Left lung (tissue), 10 donors: Measurements from ENCODE around the gene ATPAF1. TPM values are rescaled to one million over a fixed set of nuclear protein-coding genes. Genes with fewer than 3 reads are reported as not detected.

Source experiments
- ATAC-seq: fragments of 200-7000 bp; cut with Tn5 transposase; one replicate; pipeline ENCODE4 v1.9.1; 2020; ENCODE audit warnings: moderate library complexity
- DNase-seq, 4 donors: peaks; one replicate each; pipeline ENCODE4 v3.0.0-alpha.2; 2013 to 2020
- H3K27ac ChIP-seq, 2 donors: fragments of 200-600 bp; sonication (generic) in 1 of 2; one replicate each; pipeline versions ENCODE4 v1.5.0 to v1.8.0; 2020 to 2021
- H3K27me3 ChIP-seq, 2 donors: fragments of 200-600 bp; sonication (generic) in 1 of 2; one replicate each; pipeline versions ENCODE4 v1.5.0 to v1.8.0; 2020 to 2021
- H3K36me3 ChIP-seq, 2 donors: fragments of 200-600 bp; sonication (generic) in 1 of 2; one replicate each; pipeline versions ENCODE4 v1.5.0 to v1.8.0; 2020 to 2021
- H3K4me1 ChIP-seq, 2 donors: fragments of 200-600 bp; one replicate each; pipeline ENCODE4 v1.8.0; 2021
- H3K4me3 ChIP-seq, 2 donors: fragments of 200-600 bp; sonication (generic) in 1 of 2; one replicate each; pipeline versions ENCODE4 v1.5.0 to v1.8.0; 2020 to 2021; ENCODE audit warnings: mild to moderate bottlenecking in 1 of 2
- H3K9me3 ChIP-seq, 2 donors: fragments of 200-600 bp; sonication (generic) in 1 of 2; one replicate each; pipeline versions ENCODE4 v1.5.0 to v1.8.0; 2020 to 2021
- CTCF ChIP-seq, 2 donors: fragments of 200-600 bp; sonication (generic) in 1 of 2; IDR thresholded peaks; one replicate each; pipeline versions ENCODE4 v1.5.0 to v1.8.0; 2021; ENCODE audit warnings: antibody characterized with exemption in 2 of 2
- intact Hi-C, 2 donors: fragments of 100-400 bp; cut with DNase I; formaldehyde crosslinking; loops; one replicate each; pipeline versions ENCODE4 v1.11.2 to v1.14.2; 2022
- polyA plus RNA-seq, 6 donors: library from polyadenylated mRNA; unstranded; fragments of 120-200 nt; gene quantifications; one replicate each; pipeline ENCODE4 v1.2.1, GENCODE V29; 2013; ENCODE audit not compliant: insufficient read length in 6 of 6
- total RNA-seq, 2 donors: library from RNA; stranded (reverse); fragmentation: NEBNext Ultra II Directional; extraction: Animal tissue kit (Norgen Biotek cat#: 25700); gene quantifications; one replicate each; pipeline ENCODE4 v1.2.1, GENCODE V29; 2021
- donor health status: DM: no; HTN: yes; CAD: no.
- donor health status: DM: no; HTN: no; CAD: no.

ATPAF1 gene
- total and polyA plus RNA-seq, 8 donors, result 34.3 to 90.0 (median 76.4) TPM

- Histone ChIP-seq H3K4me3 (no peak overlapping the region), H3K36me3 (peaks cover 0 to 100% of the 10 kb centered on the region in 2 donors), H3K9me3 (no peaks in the 10 kb centered on the region), H3K4me1 (peaks cover 4 to 22% of the 10 kb centered on the region in 2 donors), H3K27ac (no peak overlapping the region), H3K27me3 (no peaks in the 10 kb centered on the region)
- DNase-seq (no peak), ATAC-seq (no peak)
- TF ChIP-seq CTCF (IDR thresholded peaks at IDR 0.05), result no peak
- intact Hi-C loops, result no loop called here
Measured at GRCh38 chr1:46687921-46688509, 19.9 kb upstream of the ATPAF1 start.

GRCh38 chr1:46687093-46687659, 19.0 kb upstream of the ATPAF1 start:
- no peaks in the 10 kb centered on the region for H3K9me3 ChIP-seq
- H3K27ac ChIP-seq, result no peak overlapping the region
- H3K27me3 ChIP-seq, result no peaks in the 10 kb centered on the region
- ATAC-seq, result peak; percentile 90
- TF ChIP-seq CTCF (IDR thresholded peaks at IDR 0.05), result no peak
- intact Hi-C loops, result no loop called here
- H3K36me3 ChIP-seq, result peaks cover 0 to 100% of the 10 kb centered on the region in 2 donors
- H3K4me1 ChIP-seq, result peaks cover 4 to 27% of the 10 kb centered on the region in 2 donors
- DNase-seq, result peak in 3 of 4 donors; percentile 36 to 82 (median 79)
- no peak overlapping the region for H3K4me3 ChIP-seq

- DNase-seq, result no peak
- no peak for ATAC-seq
- no peak overlapping the region for H3K27ac ChIP-seq
- no peaks in the 10 kb centered on the region for H3K27me3 ChIP-seq
- H3K4me3 ChIP-seq, result no peak overlapping the region
- H3K9me3 ChIP-seq, result no peaks in the 10 kb centered on the region
- H3K4me1 ChIP-seq, result peaks cover 6 to 32% of the 10 kb centered on the region in 2 donors
- H3K36me3 ChIP-seq, result peaks cover 0 to 100% of the 10 kb centered on the region in 2 donors
- intact Hi-C loops, result no loop called here
- no peak for TF ChIP-seq CTCF (IDR thresholded peaks at IDR 0.05)
Measured at GRCh38 chr1:46686255-46686654, 18.1 kb upstream of the ATPAF1 start.

DNA sequence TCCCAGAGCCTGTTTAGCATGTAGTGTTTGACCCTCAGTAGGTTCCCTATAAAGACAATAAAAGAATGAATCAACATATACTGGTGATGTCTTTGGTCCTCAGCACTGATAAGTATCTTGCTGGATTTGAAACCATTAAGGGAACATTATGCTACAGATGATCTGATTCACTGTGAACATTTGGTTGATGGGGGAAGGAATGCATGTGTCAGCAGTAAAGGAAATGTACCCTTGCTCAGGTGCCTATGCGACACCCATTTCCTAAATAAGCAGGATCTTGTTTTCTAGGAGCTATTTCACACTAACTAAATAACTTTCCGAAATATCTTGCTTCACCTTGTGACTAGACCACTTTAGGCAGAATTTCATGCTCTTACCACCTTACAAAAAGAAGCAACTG, 16.5 kb upstream of the ATPAF1 start:
- no peak for DNase-seq
- peaks cover 8 to 32% of the 10 kb centered on the region in 2 donors for H3K4me1 ChIP-seq
- H3K27me3 ChIP-seq, result no peaks in the 10 kb centered on the region
- intact Hi-C loops, result no loop called here
- no peak overlapping the region for H3K27ac ChIP-seq
- no peak overlapping the region for H3K4me3 ChIP-seq
- H3K9me3 ChIP-seq, result no peaks in the 10 kb centered on the region
- TF ChIP-seq CTCF (IDR thresholded peaks at IDR 0.05), result no peak
- H3K36me3 ChIP-seq, result peaks cover 0 to 100% of the 10 kb centered on the region in 2 donors
- no peak for ATAC-seq

DNA sequence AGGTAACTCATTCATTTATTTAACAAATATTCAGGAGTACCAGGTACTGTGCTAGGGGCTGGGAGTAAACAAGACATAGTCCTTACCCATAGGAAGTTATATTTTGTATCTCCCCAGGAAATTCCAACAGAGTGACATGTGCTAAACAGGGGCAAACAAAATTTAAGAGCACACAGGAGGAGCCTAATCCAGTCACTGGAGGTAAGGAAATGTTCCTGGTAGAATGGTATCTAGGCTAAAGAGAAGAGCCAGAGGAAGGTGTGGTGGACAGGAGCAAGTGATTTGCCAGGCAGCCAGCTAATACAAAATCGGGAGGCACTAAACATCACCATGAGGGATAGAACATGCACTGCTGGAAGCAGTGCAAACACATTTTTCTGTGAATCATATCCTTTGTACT, 13.9 kb upstream of the ATPAF1 start:
- Histone ChIP-seq H3K9me3 (no peaks in the 10 kb centered on the region), H3K4me3 (no peak overlapping the region), H3K36me3 (peaks cover 2 to 100% of the 10 kb centered on the region in 2 donors), H3K27me3 (no peaks in the 10 kb centered on the region), H3K4me1 (peaks cover 7 to 20% of the 10 kb centered on the region in 2 donors), H3K27ac (no peak overlapping the region)
- DNase-seq (no peak), ATAC-seq (peak; percentile 41)
- no peak for TF ChIP-seq CTCF (IDR thresholded peaks at IDR 0.05)
- intact Hi-C loops, result no loop called here
